Motor neuron (in vitro differentiated cells): Measurements from ENCODE around the gene ATXN10. TPM values are rescaled to one million over a fixed set of nuclear protein-coding genes. Genes with fewer than 3 reads are reported as not detected.

ENCODE experiments used
- ATAC-seq, 8 experiments: fragments of 200-7000 bp; cut with Tn5 transposase; replicated peaks in 6 of 8; 2 replicates each; pipeline ENCODE4 v1.8.0; 2021; ENCODE audit warnings: mild to moderate bottlenecking in 8 of 8, moderate library complexity in 8 of 8
- H3K27ac ChIP-seq, 2 donors: fragments of 250-450 bp; sonication (Bioruptor Pico); 2 replicates each; pipeline ENCODE4 v1.9.0; 2021; ENCODE audit warnings: antibody characterized with exemption in 2 of 2, mild to moderate bottlenecking in 2 of 2, moderate library complexity in 1 of 2
- H3K4me1 ChIP-seq, 2 donors: fragments of 250-450 bp; sonication (Bioruptor Pico); replicated peaks in 1 of 2; 2 replicates each; pipeline ENCODE4 v1.6.1; 2021; ENCODE audit warnings: antibody characterized with exemption in 2 of 2, mild to moderate bottlenecking in 2 of 2, moderate library complexity in 1 of 2
- H3K4me3 ChIP-seq, 5 donors: fragments of 250-450 bp; sonication (Bioruptor Pico); 2 replicates each; pipeline ENCODE4 v1.9.0; 2021; ENCODE audit warnings: antibody characterized with exemption in 5 of 5, mild to moderate bottlenecking in 5 of 5, moderate library complexity in 4 of 5
- WGBS, 10 experiments: fragments of 450-650 bp; shearing (Covaris generic); methylation state at CpG; one replicate each; pipeline ENCODE4 v1.0.0; 2022; 5-methylcytosine and 5-hydroxymethylcytosine counted together
- in situ Hi-C, 9 experiments: fragments of 400-800 bp; cut with MboI; loops; one replicate each; pipeline ENCODE4 v1.15.0; 2021; ENCODE audit warnings: low sequenced_read_pairs in 9 of 9, low pct_unique_long_range_greater_than_20kb in 2 of 9; ENCODE audit not compliant: unreplicated experiment in 9 of 9
- total RNA-seq, 8 experiments: library from RNA; unstranded; fragments of 300-600 nt; gene quantifications; 2 replicates each; pipeline versions ENCODE4 v1.2.3 to v1.2.4, GENCODE V29; 2022

Gene ATXN10
- total RNA-seq, 8 experiments from 2014 or later, result 61.1 to 122 (median 89.1) TPM

GRCh38 chr22:45867906-45868555, 196.4 kb downstream of the ATXN10 start:
- H3K4me3 ChIP-seq, result no peak overlapping the region
- H3K4me1 ChIP-seq, result peaks cover 15 to 31% of the 10 kb centered on the region in 2 donors
- WGBS, 10 experiments, result 17 to 72% (median 70%) methylated on average over 1 to 7 of the region's 20 CpGs; no CpG with 5 or more reads in 7 of the 10 experiments
- in situ Hi-C loops, result loop anchor here in 1 of 9 experiments (25.0 kb wide), 1 partner anchor 281 kb away; no protein-coding TSS in a partner anchor
- no peak overlapping the region for H3K27ac ChIP-seq
- no peak for ATAC-seq

GRCh38 chr22:45868571-45869339, 197.1 kb downstream of the ATXN10 start:
- in situ Hi-C loops, result loop anchor here in 1 of 9 experiments (25.0 kb wide), 1 partner anchor 281 kb away; no protein-coding TSS in a partner anchor

GRCh38 chr22:45869340-45869847, 197.8 kb downstream of the ATXN10 start:
- peaks cover 11 to 24% of the 10 kb centered on the region in 2 donors for H3K4me1 ChIP-seq
- no peak overlapping the region for H3K27ac ChIP-seq
- ATAC-seq, result no peak
- in situ Hi-C loops, result loop anchor here in 1 of 9 experiments (25.0 kb wide), 1 partner anchor 282 kb away; no protein-coding TSS in a partner anchor
- no peak overlapping the region for H3K4me3 ChIP-seq
- WGBS, 10 experiments, result 20 to 80% (median 70%) methylated on average over 1 to 2 of the region's 13 CpGs; no CpG with 5 or more reads in 7 of the 10 experiments

More at GRCh38 chr22:45868571-45869339, 197.1 kb downstream of the ATXN10 start:
- peaks cover 15 to 31% of the 10 kb centered on the region in 2 donors for H3K4me1 ChIP-seq
- no peak overlapping the region for H3K27ac ChIP-seq
- no peak overlapping the region for H3K4me3 ChIP-seq
- no peak for ATAC-seq
- WGBS, 10 experiments, result 30 to 100% (median 89%) methylated on average over 1 to 7 of the region's 18 CpGs; no CpG with 5 or more reads in 1 of the 10 experiments

GRCh38 chr22:45870011-45870410, 198.4 kb downstream of the ATXN10 start:
- Histone ChIP-seq H3K4me3 (no peak overlapping the region), H3K27ac (no peak overlapping the region), H3K4me1 (peaks cover 10 to 18% of the 10 kb centered on the region in 2 donors)
- 60 to 100% (median 82%) methylated on average over 1 to 7 of the region's 7 CpGs; no CpG with 5 or more reads in 3 of the 10 experiments for WGBS, 10 experiments
- ATAC-seq, result no peak
- in situ Hi-C loops, result loop anchor here in 1 of 9 experiments (25.0 kb wide), 1 partner anchor 283 kb away; no protein-coding TSS in a partner anchor

GRCh38 chr22:45871721-45872120, 200.1 kb downstream of the ATXN10 start:
- WGBS, 10 experiments, result 83 to 100% (median 93%) methylated on average over 1 to 6 of the region's 6 CpGs; no CpG with 5 or more reads in 3 of the 10 experiments

GRCh38 chr22:45872659-45873263, 201.1 kb downstream of the ATXN10 start:
- no peak for ATAC-seq
- 45 to 100% (median 83%) methylated on average over 1 to 3 of the region's 3 CpGs for WGBS, 10 experiments
- in situ Hi-C loops, result loop anchor here in 1 of 9 experiments (25.0 kb wide), 1 partner anchor 285 kb away; no protein-coding TSS in a partner anchor

More at GRCh38 chr22:45871721-45872120, 200.1 kb downstream of the ATXN10 start:
- in situ Hi-C loops, result loop anchor here in 1 of 9 experiments (25.0 kb wide), 1 partner anchor 284 kb away; no protein-coding TSS in a partner anchor
- Histone ChIP-seq H3K4me1 (peaks cover 13% of the 10 kb centered on the region in 2 donors), H3K4me3 (no peak overlapping the region), H3K27ac (no peak overlapping the region)
- ATAC-seq, result no peak

GRCh38 chr22:45876136-45877035, 204.8 kb downstream of the ATXN10 start:
- Histone ChIP-seq H3K27ac (no peak overlapping the region), H3K4me1 (peaks cover 43 to 46% of the 10 kb centered on the region in 2 donors), H3K4me3 (no peak overlapping the region)
- in situ Hi-C loops, result no loop called here
- ATAC-seq, result no peak
- WGBS, 10 experiments, result 72 to 100% (median 91%) methylated on average over 1 to 9 of the region's 26 CpGs; no CpG with 5 or more reads in 5 of the 10 experiments

More at GRCh38 chr22:45872659-45873263, 201.1 kb downstream of the ATXN10 start:
- Histone ChIP-seq H3K4me3 (no peak overlapping the region), H3K4me1 (peaks cover 12 to 15% of the 10 kb centered on the region in 2 donors), H3K27ac (no peak overlapping the region)

GRCh38 chr22:45877036-45877380, 205.4 kb downstream of the ATXN10 start:
- WGBS, 10 experiments, result 0 to 100% (median 94%) methylated on average over 1 to 3 of the region's 3 CpGs; no CpG with 5 or more reads in 7 of the 10 experiments
- H3K27ac ChIP-seq, result no peak overlapping the region
- no peak overlapping the region for H3K4me3 ChIP-seq
- H3K4me1 ChIP-seq, result peaks cover 49 to 52% of the 10 kb centered on the region in 2 donors
- no peak for ATAC-seq
- in situ Hi-C loops, result no loop called here

- peak overlapping the region; percentile 57 to 63 for H3K27ac ChIP-seq
- 58 to 100% (median 75%) methylated on average over 1 to 8 of the region's 18 CpGs; no CpG with 5 or more reads in 5 of the 10 experiments for WGBS, 10 experiments
- peaks cover 49 to 52% of the 10 kb centered on the region in 2 donors for H3K4me1 ChIP-seq
- H3K4me3 ChIP-seq, result no peak overlapping the region
- in situ Hi-C loops, result no loop called here
- no peak for ATAC-seq
These were observed 206.0 kb downstream of the ATXN10 start for GRCh38 chr22:45877651-45878050.

GRCh38 chr22:45878051-45878781, 206.6 kb downstream of the ATXN10 start:
- WGBS, 10 experiments, result 0 to 35% (median 13%) methylated on average over 4 to 10 of the region's 25 CpGs; no CpG with 5 or more reads in 5 of the 10 experiments
- in situ Hi-C loops, result no loop called here
- Histone ChIP-seq H3K4me3 (no peak overlapping the region), H3K27ac (peak overlapping the region; percentile 57 to 63), H3K4me1 (peaks cover 49 to 52% of the 10 kb centered on the region in 2 donors)
- ATAC-seq, result peak in 5 of 8 experiments; percentile 82 to 91 (median 86)

- in situ Hi-C loops, result no loop called here
- ATAC-seq, result peak in 5 of 8 experiments; percentile 4 to 19 (median 8)
- H3K27ac ChIP-seq, result peak overlapping the region; percentile 57 to 63
- peaks cover 49 to 52% of the 10 kb centered on the region in 2 donors for H3K4me1 ChIP-seq
- WGBS, 10 experiments, result 15 to 83% methylated on average over 1 to 5 of the region's 16 CpGs; no CpG with 5 or more reads in 8 of the 10 experiments
- no peak overlapping the region for H3K4me3 ChIP-seq
These were observed 207.4 kb downstream of the ATXN10 start for GRCh38 chr22:45878901-45879551.
